Activated CD4-positive, alpha-beta memory T cell treated with anti-CD3 and anti-CD28 coated beads for 36 hours (primary cell): ENCODE measurements around the gene EYS. TPM values are rescaled to one million over a fixed set of nuclear protein-coding genes. Genes with fewer than 3 reads are reported as not detected.
"Not testable (repeated sequence)": the region's sequence is repeated elsewhere in the genome, so short reads cannot be mapped to it uniquely, and the experiment has no call there.

ENCODE experiments used
- CTCF ChIA-PET: fragments of 350-600 bp; sonication (Branson Sonifier 250); formaldehyde crosslinking; loops from one replicate; lab custom pipeline; 2021; ENCODE audit warnings: antibody characterized with exemption, inconsistent platforms; lab: Charles Lee
- POLR2A ChIA-PET: fragments of 350-600 bp; sonication (Branson Sonifier 250); formaldehyde crosslinking; loops from one replicate; lab custom pipeline; 2021; ENCODE audit warnings: antibody characterized with exemption; lab: Charles Lee
- DNase-seq: peaks from one replicate; pipeline ENCODE4 v3.0.0-alpha.2; 2020
- H3K27ac Mint-ChIP-seq: one replicate; pipeline ENCODE4 v1.8.0; 2021; ENCODE audit warnings: mixed read lengths
- H3K27me3 Mint-ChIP-seq: one replicate; pipeline ENCODE4 v1.8.0; 2021; ENCODE audit warnings: mixed read lengths
- H3K36me3 Mint-ChIP-seq: one replicate; pipeline ENCODE4 v1.8.0; 2021; ENCODE audit warnings: mixed read lengths
- H3K4me1 Mint-ChIP-seq: one replicate; pipeline ENCODE4 v1.8.0; 2021; ENCODE audit warnings: low read depth, mixed read lengths
- H3K4me3 Mint-ChIP-seq: one replicate; pipeline ENCODE4 v1.8.0; 2021; ENCODE audit warnings: mild to moderate bottlenecking, mixed read lengths
- H3K9me3 Mint-ChIP-seq: one replicate; pipeline ENCODE4 v1.8.0; 2021; ENCODE audit warnings: mixed read lengths
- intact Hi-C: fragments of 100-400 bp; cut with micrococcal nuclease; formaldehyde crosslinking; loops from one replicate; pipeline ENCODE4 v1.15.1; 2023
- total RNA-seq, 2 experiments: library from RNA; stranded (reverse); gene quantifications; one replicate each; pipeline ENCODE4 v1.2.3, GENCODE V29; 2021

Gene EYS
- total RNA-seq, 2 experiments from 2014 or later = not detected

DNA sequence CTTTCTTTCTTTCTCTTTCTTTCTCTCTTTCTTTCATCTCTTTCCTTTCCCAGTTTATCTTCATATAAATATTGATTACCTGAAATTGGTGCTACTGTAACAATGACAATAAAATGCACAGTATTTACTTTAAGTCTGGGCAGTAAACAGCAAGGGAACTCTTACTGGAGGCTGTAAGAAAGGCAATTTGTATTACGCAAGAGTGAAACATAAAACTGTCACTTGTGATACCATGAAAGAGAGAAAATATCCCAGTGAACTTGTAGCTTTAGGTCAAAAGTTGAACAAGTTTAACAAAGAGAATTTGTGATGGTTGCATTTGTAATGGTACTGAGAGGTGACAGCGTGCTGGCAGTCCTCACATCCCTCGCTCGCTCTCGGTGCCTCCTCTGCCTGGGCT, 80.0 kb downstream of the EYS start:
- H3K27me3 Mint-ChIP-seq = no peaks in the 10 kb centered on the region
- no peaks in the 10 kb centered on the region for H3K4me1 Mint-ChIP-seq
- DNase-seq = no peak
- H3K9me3 Mint-ChIP-seq = peaks cover 8% of the 10 kb centered on the region
- H3K27ac Mint-ChIP-seq = no peak overlapping the region
- H3K4me3 Mint-ChIP-seq = no peak overlapping the region
- POLR2A ChIA-PET = no interaction called here
- CTCF ChIA-PET = no interaction called here
- intact Hi-C loops = no loop called here
- H3K36me3 Mint-ChIP-seq = no peaks in the 10 kb centered on the region

DNA sequence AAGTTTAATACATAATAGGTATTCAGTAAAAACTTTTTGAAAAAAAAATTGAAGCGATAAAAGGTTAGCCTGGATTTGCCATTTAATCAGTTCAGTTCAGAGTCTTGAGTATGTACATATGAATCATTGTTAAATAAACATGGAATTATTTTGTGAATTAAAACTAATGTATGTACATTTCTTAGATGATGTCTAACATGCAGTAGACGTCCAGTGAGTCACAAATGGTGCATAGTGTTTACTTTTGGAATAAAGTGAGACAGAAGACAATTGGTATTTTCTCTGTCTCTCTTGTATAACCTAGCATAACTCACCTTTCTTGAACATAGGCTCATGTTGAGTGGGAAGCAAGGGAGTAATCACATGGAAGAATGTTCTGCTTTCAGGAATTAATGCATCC, 83.5 kb downstream of the EYS start:
- DNase-seq = no peak
- Mint-ChIP-seq H3K9me3 (peaks cover 5% of the 10 kb centered on the region), H3K4me1 (no peaks in the 10 kb centered on the region), H3K36me3 (no peaks in the 10 kb centered on the region), H3K4me3 (no peak overlapping the region), H3K27ac (no peak overlapping the region), H3K27me3 (no peaks in the 10 kb centered on the region)
- CTCF ChIA-PET = no interaction called here
- POLR2A ChIA-PET = no interaction called here
- intact Hi-C loops = no loop called here

DNA sequence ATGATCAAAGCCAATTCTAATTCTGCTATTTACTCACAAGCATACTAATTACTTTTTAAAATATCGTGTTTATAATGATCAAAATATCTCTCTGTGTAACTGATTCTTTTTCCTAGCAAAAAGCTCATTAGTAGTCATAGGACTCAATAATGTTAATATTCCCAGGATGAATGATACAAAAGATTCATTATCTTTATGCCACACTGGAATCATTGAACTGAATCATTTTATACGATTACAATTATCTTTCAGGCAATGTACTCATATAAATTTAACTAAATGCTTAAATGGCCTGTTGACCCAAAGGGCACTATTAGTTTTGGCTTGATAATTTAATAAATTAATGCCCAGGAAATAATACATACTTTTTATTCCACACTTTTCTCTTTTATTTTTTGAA, 96.3 kb downstream of the EYS start:
- intact Hi-C loops = no loop called here
- Mint-ChIP-seq H3K4me3 (no peak overlapping the region), H3K27me3 (no peaks in the 10 kb centered on the region), H3K4me1 (no peaks in the 10 kb centered on the region), H3K27ac (no peak overlapping the region), H3K9me3 (peaks cover 2% of the 10 kb centered on the region), H3K36me3 (no peaks in the 10 kb centered on the region)
- ChIA-PET POLR2A (no interaction called here), CTCF (no interaction called here)
- no peak for DNase-seq

DNA sequence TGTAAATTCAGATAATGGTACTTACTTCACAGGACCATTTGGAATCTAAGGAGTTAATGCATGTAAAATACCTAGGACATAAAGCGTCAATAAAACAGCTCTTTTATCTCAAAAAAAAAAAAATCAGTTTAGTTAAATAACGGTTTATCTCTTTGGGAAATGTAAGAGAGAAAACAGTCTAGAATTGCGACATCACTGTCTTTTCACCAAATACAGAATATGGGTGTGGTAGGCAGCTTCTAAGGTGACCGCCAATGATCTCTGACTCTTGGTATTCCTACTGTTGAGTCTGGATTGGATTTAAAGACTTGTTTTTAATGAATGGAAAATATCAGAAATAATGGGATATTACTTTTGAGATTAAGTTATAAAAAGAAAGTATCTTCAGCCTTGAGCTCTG, 111.5 kb downstream of the EYS start:
- Mint-ChIP-seq H3K36me3 (no peaks in the 10 kb centered on the region), H3K4me1 (no peaks in the 10 kb centered on the region), H3K9me3 (peaks cover 11% of the 10 kb centered on the region), H3K27ac (no peak overlapping the region), H3K4me3 (no peak overlapping the region), H3K27me3 (no peaks in the 10 kb centered on the region)
- intact Hi-C loops = no loop called here
- POLR2A ChIA-PET = no interaction called here
- no peak for DNase-seq
- CTCF ChIA-PET = no interaction called here

DNA sequence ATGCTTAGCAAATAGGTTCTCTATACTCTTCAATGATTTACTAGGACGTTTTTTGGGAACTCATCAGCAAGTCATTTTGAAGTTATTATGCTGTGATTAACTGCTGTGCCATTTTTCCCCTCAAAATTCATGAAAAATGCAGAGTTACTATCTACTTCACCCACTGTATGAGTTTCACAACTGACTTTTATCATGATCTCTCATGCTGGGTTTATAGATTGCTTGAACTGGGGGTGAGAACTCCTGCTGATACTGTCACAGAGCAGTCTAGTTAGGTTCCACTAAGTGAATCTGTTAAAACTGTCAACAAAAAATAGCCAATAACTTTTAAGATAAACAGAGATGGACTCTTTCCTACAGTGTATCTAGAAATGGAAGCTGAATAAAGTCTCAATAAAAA, 136.7 kb downstream of the EYS start:
- H3K27ac Mint-ChIP-seq = no peak overlapping the region
- no peaks in the 10 kb centered on the region for H3K27me3 Mint-ChIP-seq
- H3K4me3 Mint-ChIP-seq = no peak overlapping the region
- ChIA-PET CTCF (no interaction called here), POLR2A (no interaction called here)
- no peaks in the 10 kb centered on the region for H3K4me1 Mint-ChIP-seq
- H3K9me3 Mint-ChIP-seq = peaks cover 20% of the 10 kb centered on the region
- no peaks in the 10 kb centered on the region for H3K36me3 Mint-ChIP-seq
- no peak for DNase-seq
- intact Hi-C loops = no loop called here

DNA sequence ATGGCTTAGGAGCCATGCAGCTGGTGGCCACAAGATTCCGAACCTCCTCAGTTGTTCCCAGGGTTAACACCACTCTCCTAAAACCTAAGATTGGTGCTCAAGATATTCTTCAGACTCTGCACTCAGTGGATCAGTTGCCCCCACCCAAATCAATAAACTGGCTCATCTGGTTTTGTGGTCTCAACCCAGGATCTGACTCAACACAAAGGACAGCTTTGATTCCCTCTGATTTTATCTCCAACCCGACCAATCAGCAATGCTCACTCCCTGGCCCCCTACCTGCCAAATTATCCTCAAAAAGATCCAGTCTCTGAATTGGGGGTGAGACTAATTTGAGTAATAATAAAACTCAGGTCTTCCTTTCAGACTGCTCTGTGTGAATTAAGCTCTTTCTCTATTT, 137.5 kb downstream of the EYS start:
- H3K27me3 Mint-ChIP-seq = no peaks in the 10 kb centered on the region
- DNase-seq = no peak
- POLR2A ChIA-PET = no interaction called here

DNA sequence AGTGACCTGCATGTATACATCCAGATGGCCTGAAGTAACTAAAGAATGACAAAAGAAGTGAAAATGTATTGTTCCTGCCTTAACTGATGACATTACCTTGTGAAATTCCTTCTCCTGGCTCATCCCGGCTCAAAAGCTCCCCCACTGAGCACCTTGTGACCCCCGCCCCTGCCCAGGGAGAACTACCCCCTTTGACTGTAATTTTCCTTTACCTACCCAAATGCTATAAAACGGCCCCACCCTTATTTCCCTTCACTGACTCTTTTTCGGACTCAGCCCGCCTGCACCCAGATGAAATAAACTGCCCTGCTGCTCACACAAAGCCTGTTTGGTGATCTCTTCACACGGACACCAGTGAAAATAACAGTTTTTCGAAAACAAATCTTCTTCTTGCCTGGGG, 138.0 kb downstream of the EYS start:
- H3K27ac Mint-ChIP-seq, DNase-seq, H3K27me3 Mint-ChIP-seq, H3K4me3 Mint-ChIP-seq, intact Hi-C loops, H3K4me1 Mint-ChIP-seq, H3K36me3 Mint-ChIP-seq, CTCF ChIA-PET, POLR2A ChIA-PET: not testable (repeated sequence)
- peaks cover 17% of the 10 kb centered on the region for H3K9me3 Mint-ChIP-seq

More for the DNA sequence above, 137.5 kb downstream of the EYS start:
- CTCF ChIA-PET = no interaction called here
- no peaks in the 10 kb centered on the region for H3K36me3 Mint-ChIP-seq
- peaks cover 20% of the 10 kb centered on the region for H3K9me3 Mint-ChIP-seq
- no peak overlapping the region for H3K27ac Mint-ChIP-seq
- H3K4me3 Mint-ChIP-seq = no peak overlapping the region
- intact Hi-C loops = no loop called here
- no peaks in the 10 kb centered on the region for H3K4me1 Mint-ChIP-seq

DNA sequence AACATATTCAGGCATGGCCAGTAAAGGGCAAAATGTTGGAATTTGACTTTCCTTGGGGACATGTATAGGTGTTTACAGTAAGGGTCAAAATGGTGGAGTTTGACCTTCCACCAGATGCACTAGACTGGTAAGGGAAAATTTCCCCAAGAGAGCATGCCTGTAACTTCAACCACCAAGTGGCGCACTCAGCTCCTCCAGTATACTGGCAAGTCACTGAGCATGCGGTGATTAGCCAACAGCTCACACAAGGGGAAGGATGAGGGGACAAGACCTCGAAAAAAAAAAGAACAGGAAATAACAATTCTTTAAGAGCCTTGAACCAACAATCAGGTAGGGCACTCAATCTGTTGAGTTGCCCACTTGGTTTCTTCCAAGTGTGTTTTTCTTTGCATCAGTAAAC, 140.9 kb downstream of the EYS start:
- H3K4me1 Mint-ChIP-seq = no peaks in the 10 kb centered on the region
- no peak for DNase-seq
- intact Hi-C loops = no loop called here
- no peaks in the 10 kb centered on the region for H3K36me3 Mint-ChIP-seq
- ChIA-PET POLR2A (no interaction called here), CTCF (no interaction called here)
- H3K27me3 Mint-ChIP-seq = no peaks in the 10 kb centered on the region
- H3K27ac Mint-ChIP-seq = no peak overlapping the region
- H3K9me3 Mint-ChIP-seq = peaks cover 14% of the 10 kb centered on the region
- no peak overlapping the region for H3K4me3 Mint-ChIP-seq

DNA sequence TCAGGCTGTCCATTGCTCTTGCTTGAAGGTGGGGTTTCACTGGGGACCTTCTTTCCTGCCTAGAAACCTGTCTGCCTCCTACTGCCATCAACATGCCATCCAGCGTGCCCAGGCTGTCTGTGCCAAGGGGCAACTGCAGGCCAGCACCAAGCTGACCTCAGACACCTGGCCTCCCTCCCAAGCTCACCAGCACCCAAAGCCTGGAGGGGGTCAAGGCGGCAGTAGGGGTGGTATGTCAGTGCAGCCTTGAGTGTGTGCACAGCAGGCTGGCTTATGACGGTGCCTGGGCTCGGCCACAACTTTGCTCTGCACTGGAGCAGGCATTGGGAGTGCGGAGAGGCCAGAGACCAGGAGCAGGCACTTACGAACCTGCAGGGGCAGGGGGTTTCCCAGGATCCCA, 149.0 kb downstream of the EYS start:
- POLR2A ChIA-PET = no interaction called here
- no peaks in the 10 kb centered on the region for H3K36me3 Mint-ChIP-seq

DNA sequence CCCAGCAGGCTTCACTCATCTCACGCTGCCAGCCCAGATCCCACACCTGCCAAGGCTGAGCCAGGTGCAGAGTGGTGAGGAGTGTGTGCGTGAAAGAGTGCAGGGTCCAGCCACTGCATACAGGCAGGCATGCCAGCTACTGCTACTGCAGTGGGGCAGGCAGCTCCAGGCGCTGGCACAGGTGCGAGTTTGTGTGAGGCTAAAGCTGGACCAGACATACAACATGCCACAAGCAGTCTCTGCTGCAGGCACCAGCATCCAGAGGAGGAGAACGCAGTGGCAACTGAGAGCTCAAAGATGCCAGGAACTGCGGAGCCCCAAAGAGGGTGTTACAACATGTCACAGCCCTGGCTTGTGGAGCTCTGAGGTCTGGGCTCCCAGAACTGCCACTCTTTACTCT, 149.8 kb downstream of the EYS start:
- no peak overlapping the region for H3K27ac Mint-ChIP-seq
- no peaks in the 10 kb centered on the region for H3K4me1 Mint-ChIP-seq
- H3K9me3 Mint-ChIP-seq = no peaks in the 10 kb centered on the region
- intact Hi-C loops = no loop called here
- ChIA-PET POLR2A (no interaction called here), CTCF (no interaction called here)
- H3K4me3 Mint-ChIP-seq = no peak overlapping the region
- H3K36me3 Mint-ChIP-seq = no peaks in the 10 kb centered on the region
- no peaks in the 10 kb centered on the region for H3K27me3 Mint-ChIP-seq
- DNase-seq = no peak

More for the DNA sequence above, 149.0 kb downstream of the EYS start:
- H3K4me3 Mint-ChIP-seq = no peak overlapping the region
- CTCF ChIA-PET = no interaction called here
- no peaks in the 10 kb centered on the region for H3K4me1 Mint-ChIP-seq
- intact Hi-C loops = no loop called here
- no peaks in the 10 kb centered on the region for H3K27me3 Mint-ChIP-seq
- no peak for DNase-seq
- no peak overlapping the region for H3K27ac Mint-ChIP-seq
- no peaks in the 10 kb centered on the region for H3K9me3 Mint-ChIP-seq

DNA sequence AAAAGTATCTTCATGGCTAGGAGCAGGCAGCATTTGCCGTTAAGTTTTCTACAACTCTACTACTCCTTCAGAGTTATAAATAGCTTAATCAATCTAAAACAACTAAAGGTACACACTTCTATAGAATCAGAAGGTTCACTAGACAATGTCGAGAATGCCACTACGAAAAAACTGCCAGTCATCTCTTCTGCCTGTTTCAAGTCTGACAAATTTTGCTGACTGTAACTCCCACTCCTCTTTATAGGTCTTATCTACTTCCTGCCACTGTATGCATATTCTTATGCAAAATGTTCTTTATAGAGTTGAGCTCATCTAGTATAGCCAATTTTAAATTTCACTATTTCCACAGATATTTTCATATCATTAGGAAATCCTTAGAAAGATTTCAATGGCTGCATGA, 160.1 kb downstream of the EYS start:
- no peaks in the 10 kb centered on the region for H3K4me1 Mint-ChIP-seq
- no peak overlapping the region for H3K27ac Mint-ChIP-seq
- POLR2A ChIA-PET = no interaction called here

DNA sequence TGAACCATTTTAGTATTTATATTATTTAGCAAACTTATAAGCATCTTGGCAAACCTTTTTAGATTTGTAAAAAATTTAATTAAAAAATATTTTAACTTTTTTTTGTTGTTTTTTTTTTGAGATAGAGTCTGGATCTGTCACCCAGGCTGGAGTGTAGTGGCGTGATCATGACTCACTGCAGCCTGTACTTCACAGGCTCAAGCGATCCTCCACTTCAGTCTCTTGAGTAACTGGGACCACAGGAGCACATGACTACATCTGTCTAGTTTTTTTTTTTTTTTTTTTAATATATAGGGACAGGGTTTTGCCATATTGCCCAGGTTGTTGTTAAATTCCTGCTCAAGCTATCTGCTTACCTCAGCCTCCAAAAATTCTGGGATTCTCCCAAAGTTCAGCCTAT, 161.1 kb downstream of the EYS start:
- H3K4me1 Mint-ChIP-seq = no peaks in the 10 kb centered on the region
- H3K27ac Mint-ChIP-seq = no peak overlapping the region
- ChIA-PET POLR2A (no interaction called here), CTCF (no interaction called here)
- H3K4me3 Mint-ChIP-seq = no peak overlapping the region
- peaks cover 11% of the 10 kb centered on the region for H3K9me3 Mint-ChIP-seq
- intact Hi-C loops = no loop called here
- no peaks in the 10 kb centered on the region for H3K27me3 Mint-ChIP-seq
- H3K36me3 Mint-ChIP-seq = no peaks in the 10 kb centered on the region
- no peak for DNase-seq

More for the DNA sequence above, 160.1 kb downstream of the EYS start:
- no peak for DNase-seq
- Mint-ChIP-seq H3K4me3 (no peak overlapping the region), H3K27me3 (no peaks in the 10 kb centered on the region), H3K36me3 (no peaks in the 10 kb centered on the region), H3K9me3 (peaks cover 7% of the 10 kb centered on the region)
- CTCF ChIA-PET = no interaction called here
- intact Hi-C loops = no loop called here

DNA sequence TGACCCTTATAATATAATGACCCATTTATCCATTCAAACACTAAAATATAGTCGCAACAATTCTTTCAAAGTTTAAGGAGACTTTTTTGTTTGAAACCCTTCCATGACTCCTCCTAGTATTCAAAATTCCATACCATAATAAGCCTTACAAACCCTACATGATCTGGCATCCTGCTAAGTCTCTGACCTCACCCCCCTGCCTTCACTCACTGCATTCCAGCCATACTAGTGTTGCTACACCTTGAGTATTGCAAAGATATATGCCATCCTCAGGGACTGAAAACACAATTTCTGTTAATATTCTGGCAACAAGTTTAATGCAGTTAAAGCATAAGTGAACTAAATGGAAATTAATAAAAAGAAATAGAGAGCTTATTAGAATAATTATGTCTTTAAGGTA, 168.4 kb downstream of the EYS start:
- ChIA-PET POLR2A (no interaction called here), CTCF (no interaction called here)
- Mint-ChIP-seq H3K27ac (no peak overlapping the region), H3K4me3 (no peak overlapping the region), H3K27me3 (no peaks in the 10 kb centered on the region), H3K4me1 (no peaks in the 10 kb centered on the region), H3K9me3 (peaks cover 21% of the 10 kb centered on the region), H3K36me3 (no peaks in the 10 kb centered on the region)
- intact Hi-C loops = no loop called here
- DNase-seq = no peak

DNA sequence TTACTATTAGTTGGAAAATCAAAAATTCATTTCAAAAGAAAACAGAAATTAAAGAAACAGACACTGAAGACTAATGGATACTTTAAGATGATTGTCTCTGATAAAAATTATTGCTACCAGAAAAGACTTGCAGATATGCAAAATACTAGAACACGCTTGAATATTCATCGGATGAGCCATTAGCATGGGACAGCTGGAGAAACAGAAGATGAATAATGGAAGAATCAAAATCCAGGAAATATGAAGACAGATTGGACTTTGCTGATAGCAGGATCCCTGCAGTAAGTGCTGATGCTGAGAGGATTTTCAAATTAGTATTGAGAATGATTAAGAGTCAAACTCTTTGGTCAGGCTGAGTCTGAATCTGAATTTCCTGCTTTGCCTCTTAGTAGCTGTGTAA, 169.4 kb downstream of the EYS start:
- ChIA-PET CTCF (no interaction called here), POLR2A (no interaction called here)
- Mint-ChIP-seq H3K4me1 (no peaks in the 10 kb centered on the region), H3K36me3 (no peaks in the 10 kb centered on the region), H3K9me3 (peaks cover 22% of the 10 kb centered on the region), H3K27ac (no peak overlapping the region), H3K4me3 (no peak overlapping the region), H3K27me3 (no peaks in the 10 kb centered on the region)
- no peak for DNase-seq
- intact Hi-C loops = no loop called here
